K562 (cell line): ENCODE results near the gene SCAPER. TPM values are rescaled to one million over a fixed set of nuclear protein-coding genes. Genes with fewer than 3 reads are reported as not detected.
A peak's percentile ranks its signal among the peaks of the same experiment; 100 is the strongest.

Experiments
- ATAC-seq: fragments of 200-7000 bp; cut with Tn5 transposase; 3 replicates; pipeline ENCODE4 v1.9.1; 2020; ENCODE audit warnings: moderate library complexity
- BruUV-seq: library from RNA; stranded (reverse); fragments of 400-500 nt; replicated peaks from 2 replicates; lab custom pipeline; 2021; lab: Mats Ljungman, UMichigan
- CTCF ChIA-PET: fragments of 300-600 bp; formaldehyde crosslinking; extraction: SDS; loops from one replicate; lab custom pipeline; 2021; ENCODE audit warnings: low intra/inter-chr PET ratio; lab: Yijun Ruan, JAX
- POLR2A ChIA-PET: fragments of 300-600, 350-650 bp; sonication (Branson Sonifier 250); formaldehyde crosslinking; extraction: SDS; loops from one replicate; lab custom pipeline; 2021; ENCODE audit warnings: antibody characterized with exemption, inconsistent platforms; lab: Yijun Ruan, JAX
- DNase-seq, 4 experiments: peaks; one replicate each; pipeline versions ENCODE4 v3.0.0 to v3.0.0-alpha.2; 2011 to 2018; ENCODE audit warnings: low spot score in 3 of 4, mixed read lengths in 3 of 4; ENCODE audit errors: extremely low read depth in 1 of 4
- FAIRE-seq: peaks from 2 replicates; lab custom pipeline; 2011; peaks lifted over from hg19 to GRCh38; lab: Jason Lieb, UNC
- H2AFZ ChIP-seq: 2 replicates; pipeline ENCODE4 v1.6.0; 2011; ENCODE audit warnings: low read depth, low read length, control low read depth, inconsistent platforms
- H3K27ac ChIP-seq: fragments of 200-600 bp; 3 replicates; pipeline ENCODE4 v1.8.0; 2011; ENCODE audit warnings: low read depth, mild to moderate bottlenecking, control low read depth, inconsistent platforms, low read length, moderate library complexity, mixed read lengths; ENCODE audit errors: extremely low read depth
- H3K27me3 ChIP-seq, 2 experiments: fragments of 300-600 bp in 1 of 2; 2 replicates in 1 of 2; 3 replicates in 1 of 2; pipeline versions ENCODE4 v1.6.0 to v1.8.0; 2011; ENCODE audit warnings: inconsistent platforms in 2 of 2, low read length in 2 of 2, mild to moderate bottlenecking in 1 of 2, mixed read lengths in 1 of 2, moderate library complexity in 1 of 2; ENCODE audit not compliant: control insufficient read depth in 2 of 2, insufficient read depth in 2 of 2
- H3K36me3 ChIP-seq: fragments of 300-600 bp; 3 replicates; pipeline ENCODE4 v1.8.0; 2011; ENCODE audit warnings: mild to moderate bottlenecking, low read length, inconsistent platforms; ENCODE audit not compliant: control insufficient read depth, insufficient read depth
- H3K4me1 ChIP-seq, 2 experiments: fragments of 200-600 bp in 1 of 2; replicated peaks in 1 of 2; 2 replicates in 1 of 2; 3 replicates in 1 of 2; pipeline versions ENCODE4 v1.5.1 to v1.8.0; 2011; ENCODE audit warnings: inconsistent platforms in 2 of 2, low read length in 2 of 2, mild to moderate bottlenecking in 1 of 2, mixed read lengths in 1 of 2, moderate library complexity in 1 of 2; ENCODE audit not compliant: control insufficient read depth in 2 of 2, insufficient read depth in 2 of 2
- H3K4me2 ChIP-seq: 2 replicates; pipeline ENCODE4 v1.6.1; 2011; ENCODE audit warnings: low read length, control low read depth, inconsistent platforms, mixed read lengths; ENCODE audit not compliant: insufficient read depth
- H3K4me3 ChIP-seq: fragments of 200-600 bp; sonication (generic), shearing (Covaris generic); 2 replicates; pipeline ENCODE4 v1.5.1; 2016; ENCODE audit warnings: control low read depth, inconsistent platforms
- H3K79me2 ChIP-seq: fragments of 200-600 bp; 3 replicates; pipeline ENCODE4 v1.8.0; 2011; ENCODE audit warnings: low read length, inconsistent platforms; ENCODE audit not compliant: control insufficient read depth, insufficient read depth
- H3K9ac ChIP-seq, 2 experiments: 2 replicates each; pipeline versions ENCODE4 v1.6.0 to v1.6.1; 2011; ENCODE audit warnings: low read depth in 2 of 2, low read length in 2 of 2, control low read depth in 1 of 2, inconsistent platforms in 1 of 2, mild to moderate bottlenecking in 1 of 2, mixed read lengths in 1 of 2; ENCODE audit not compliant: insufficient read depth in 1 of 2
- H3K9me1 ChIP-seq: one replicate; pipeline ENCODE4 v1.6.0; 2011; ENCODE audit warnings: inconsistent platforms, mild to moderate bottlenecking, low read length, moderate library complexity; ENCODE audit not compliant: control insufficient read depth, insufficient read depth
- H3K9me3 ChIP-seq: replicated peaks from 2 replicates; pipeline ENCODE4 v1.5.1; 2011; ENCODE audit warnings: low read depth, low read length, inconsistent platforms; ENCODE audit not compliant: control insufficient read depth, insufficient read depth
- H4K20me1 ChIP-seq: replicated peaks from 2 replicates; pipeline ENCODE4 v1.6.1; 2011; ENCODE audit warnings: low read length, inconsistent platforms, mixed read lengths; ENCODE audit not compliant: control insufficient read depth, insufficient read depth
- AFF4 ChIP-seq: sonication (generic); formaldehyde crosslinking; IDR thresholded peaks from 2 replicates; pipeline ENCODE4 v1.8.0; 2023; ENCODE audit warnings: mild to moderate bottlenecking, missing genetic modification reagents
- CHD1 ChIP-seq: fragments of 200-600 bp; sonication (generic); IDR thresholded peaks from one replicate; pipeline ENCODE4 v1.6.1; 2012; ENCODE audit warnings: mild to moderate bottlenecking, moderate library complexity, low read length, inconsistent platforms
- EGR1 ChIP-seq: fragments of 450-650 bp; conservative IDR thresholded peaks from 2 replicates; pipeline ENCODE4 v1.6.1; 2017; ENCODE audit warnings: mild to moderate bottlenecking
- HMBOX1 ChIP-seq: sonication (generic); IDR thresholded peaks from 2 replicates; pipeline ENCODE4 v1.6.1; 2016
- NFE2 ChIP-seq: IDR thresholded peaks from 2 replicates; pipeline ENCODE4 v1.6.1; 2014; ENCODE audit warnings: antibody characterized with exemption, low read depth
- SMARCE1 ChIP-seq: fragments of 450-650 bp; IDR thresholded peaks from 2 replicates; pipeline ENCODE4 v1.7.1; 2016; ENCODE audit warnings: mild to moderate bottlenecking
- UBTF ChIP-seq, 2 experiments: IDR thresholded peaks; 2 replicates each; pipeline ENCODE4 v1.6.1; 2012; ENCODE audit warnings: improper control_type of control experiment in 2 of 2, low read depth in 2 of 2, low read length in 2 of 2, borderline replicate concordance in 1 of 2
- VEZF1 ChIP-seq: fragments of 200-800 bp; sonication (Bioruptor generic); IDR thresholded peaks from 2 replicates; pipeline ENCODE4 v1.6.1; 2017; ENCODE audit warnings: missing genetic modification characterization, missing compliant biosample characterization
- ZBTB9 ChIP-seq: fragments of 450-650 bp; formaldehyde crosslinking; IDR thresholded peaks from 2 replicates; pipeline ENCODE4 v1.4.0; 2020; ENCODE audit warnings: mild to moderate bottlenecking, moderate library complexity
- ZNF444 ChIP-seq: fragments of 250-450 bp; sonication (Bioruptor Pico); IDR thresholded peaks from 2 replicates; pipeline ENCODE4 v1.4.0; 2020; ENCODE audit warnings: mild to moderate bottlenecking, moderate library complexity
- WGBS: fragments of 100-300 bp; shearing (Covaris generic); methylation state at CpG from one replicate; pipeline ENCODE4 v1.1.6; 2016; ENCODE audit warnings: low coverage, mixed read lengths; ENCODE audit not compliant: insufficient coverage; ENCODE audit errors: missing lambda C conversion rate; 5-methylcytosine and 5-hydroxymethylcytosine counted together
- in situ Hi-C: fragments of 300-500 bp; cut with MboI; formaldehyde crosslinking; loops from 4 replicates; pipeline ENCODE4 v1.15.0; 2018; ENCODE audit warnings: inconsistent platforms, mixed read lengths
- intact Hi-C: fragments of 100-400 bp; cut with micrococcal nuclease; formaldehyde crosslinking; loops from 2 replicates; pipeline ENCODE4 v1.14.2; 2022
- polyA plus RNA-seq, 8 experiments: library from polyadenylated mRNA; depleted of rRNA in 4 of 8; stranded (reverse) in 5 of 8; unstranded in 3 of 8; fragments of >200 nt; fragmentation: Nextera tagmentation in 2 of 8; fragmentation: Illumina TruSeq in 1 of 8; extraction: Ambion mirVana in 2 of 8; extraction: Trizol in 1 of 8; gene quantifications; 2 replicates each; pipeline versions ENCODE4 v1.2.1 to v1.2.3, GENCODE V29; 2011 to 2014; ENCODE audit warnings: inconsistent platforms in 1 of 8, missing spikeins in 1 of 8
- total RNA-seq, 7 experiments: library from RNA; depleted of rRNA in 6 of 7; stranded (reverse); fragments of >200 nt in 6 of 7; fragmentation: Illumina TruSeq in 2 of 7; extraction: Trizol in 2 of 7; gene quantifications; 2 replicates each; pipeline versions ENCODE4 v1.2.1 to v1.2.3, GENCODE V29; 2011 to 2021; ENCODE audit warnings: low replicate concordance in 1 of 7

SCAPER gene
- total and polyA plus RNA-seq, 9 of the 15 experiments (the other 6 are each of a cell fraction or from before 2014, with no cell fraction given): 1.3 to 5.7 (median 3.2) TPM

GRCh38 chr15:76310475-76311099, 594.6 kb downstream of the SCAPER start:
- no peaks in the 10 kb centered on the region; the same call in 1 of the 2 replicates for H4K20me1 ChIP-seq
- WGBS: 0% methylated on average over 14 of the region's 16 CpGs
- H3K4me3 ChIP-seq: peak overlapping the region; percentile 97
- peaks cover 14% of the 10 kb centered on the region; the same call in 2 of the 3 replicates for H3K36me3 ChIP-seq
- no TSS peak for BruUV-seq
- peak overlapping the region; percentile 85 for H3K4me2 ChIP-seq
- ATAC-seq (peak; percentile 36), FAIRE-seq (peak; percentile 26), DNase-seq (peak in 3 of 4 experiments; percentile 18 to 55 (median 47))
- peak overlapping the region; percentile 91 for H2AFZ ChIP-seq
- ChIA-PET CTCF (no interaction called here), POLR2A (interaction anchor here (1.3 to 2.8 kb wide), 6 partner anchors 12 to 25 kb away, joined by 3 to 20 read pairs (median 6); partner anchors contain the start of gene ISL2)
- in situ Hi-C loops (no loop called here), intact Hi-C loops (no loop called here)
- peaks cover 60% of the 10 kb centered on the region for H3K79me2 ChIP-seq
- H3K9ac ChIP-seq: peak overlapping the region; percentile 98 to 99
- H3K27ac ChIP-seq: peak overlapping the region; percentile 96
- H3K9me1 ChIP-seq: no peaks in the 10 kb centered on the region
- no peaks in the 10 kb centered on the region for H3K27me3 ChIP-seq
- H3K4me1 ChIP-seq: peaks cover 29 to 30% of the 10 kb centered on the region in 2 experiments
- H3K9me3 ChIP-seq: no peaks in the 10 kb centered on the region
- TF ChIP-seq ZBTB9 (CRISPR knock-in tag) (no peak), CHD1 (peak; percentile 76), AFF4 (CRISPR knock-in tag) (0 out of 2 replicates have a peak, but pooled peaks have one; percentile 25), NFE2 (no peak), EGR1 (peak; percentile 66), HMBOX1 (peak; percentile 96), UBTF (IDR thresholded peaks at IDR 0.05; ENCODE audit: borderline replicate concordance in 1 of 2, low read depth in 2 of 2, low read length in 2 of 2) (peak in 1 of 2 experiments; percentile 20; a peak in 1 of 4 replicates), VEZF1 (CRISPR knock-in tag) (peak; percentile 55), SMARCE1 (0 out of 2 replicates have a peak, but pooled peaks have one; percentile 19), ZNF444 (no peak)
